ENCODE results near the gene RETREG3.
"Not testable (repeated sequence)": the region's sequence is repeated elsewhere in the genome, so short reads cannot be mapped to it uniquely, and the experiment has no call there.

RETREG3 gene

DNA sequence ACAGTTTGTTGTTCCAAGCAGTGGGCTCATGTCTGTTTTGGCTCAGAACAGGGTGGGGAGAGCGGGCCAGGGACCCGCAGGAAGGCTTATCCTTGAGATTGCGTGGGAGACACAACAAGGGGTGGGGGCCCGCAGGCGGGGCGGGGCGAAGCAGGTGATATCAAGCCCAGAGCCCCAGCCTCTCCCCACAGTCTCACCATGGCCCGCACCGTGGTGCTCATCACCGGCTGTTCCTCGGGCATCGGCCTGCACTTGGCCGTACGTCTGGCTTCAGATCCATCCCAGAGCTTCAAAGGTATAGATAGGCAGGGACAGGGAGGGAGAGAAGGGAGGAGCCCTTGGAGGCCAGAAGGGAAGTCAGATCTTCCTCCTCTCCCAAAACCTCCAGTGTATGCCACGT lies 56.4 kb downstream of the RETREG3 start, which contains the start of gene HSD17B1:
Gene HSD17B1, plus strand, starts transcription at position 188 of the 400 bp plus-strand sequence. Its CDS starts 11 bp downstream, at position 199.
- not testable (repeated sequence) for DNase-seq

DNA sequence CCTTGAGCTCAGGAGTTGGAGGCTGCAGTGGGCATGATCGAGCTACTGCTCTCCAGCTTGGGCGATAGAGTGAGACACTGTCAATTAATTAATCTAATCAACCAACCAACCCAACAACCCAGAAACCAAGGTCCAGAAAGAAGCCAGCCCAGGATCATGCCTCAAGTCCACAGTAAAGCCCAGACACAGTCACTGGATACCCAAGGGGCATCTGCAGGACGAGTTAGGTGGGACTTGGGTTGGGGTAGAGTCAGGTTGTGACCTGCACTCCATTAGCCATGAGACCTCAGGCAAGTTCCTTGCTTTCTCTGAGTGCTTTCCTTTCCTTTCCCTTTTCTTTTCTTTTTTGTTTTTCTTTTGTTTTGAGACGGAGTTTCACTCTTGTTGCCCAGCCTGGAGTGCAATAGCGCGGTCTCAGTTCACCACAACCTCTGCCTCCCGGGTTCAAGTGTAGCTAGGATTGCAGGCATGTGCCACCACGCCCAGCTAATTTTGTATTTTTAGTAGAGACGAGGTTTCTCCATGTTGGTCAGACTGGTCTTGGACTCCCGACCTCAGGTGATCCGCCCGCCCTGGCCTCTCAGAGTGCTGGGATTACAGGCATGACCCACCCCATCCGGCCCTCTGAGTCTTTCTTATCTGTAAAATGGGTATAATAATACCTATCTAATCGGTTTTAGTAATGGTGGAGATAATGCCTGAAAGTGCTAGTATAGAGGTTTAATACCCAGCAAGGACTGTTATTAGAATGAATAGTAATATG lies 60.0 kb downstream of the RETREG3 start:
- DNase-seq = no peak

DNA sequence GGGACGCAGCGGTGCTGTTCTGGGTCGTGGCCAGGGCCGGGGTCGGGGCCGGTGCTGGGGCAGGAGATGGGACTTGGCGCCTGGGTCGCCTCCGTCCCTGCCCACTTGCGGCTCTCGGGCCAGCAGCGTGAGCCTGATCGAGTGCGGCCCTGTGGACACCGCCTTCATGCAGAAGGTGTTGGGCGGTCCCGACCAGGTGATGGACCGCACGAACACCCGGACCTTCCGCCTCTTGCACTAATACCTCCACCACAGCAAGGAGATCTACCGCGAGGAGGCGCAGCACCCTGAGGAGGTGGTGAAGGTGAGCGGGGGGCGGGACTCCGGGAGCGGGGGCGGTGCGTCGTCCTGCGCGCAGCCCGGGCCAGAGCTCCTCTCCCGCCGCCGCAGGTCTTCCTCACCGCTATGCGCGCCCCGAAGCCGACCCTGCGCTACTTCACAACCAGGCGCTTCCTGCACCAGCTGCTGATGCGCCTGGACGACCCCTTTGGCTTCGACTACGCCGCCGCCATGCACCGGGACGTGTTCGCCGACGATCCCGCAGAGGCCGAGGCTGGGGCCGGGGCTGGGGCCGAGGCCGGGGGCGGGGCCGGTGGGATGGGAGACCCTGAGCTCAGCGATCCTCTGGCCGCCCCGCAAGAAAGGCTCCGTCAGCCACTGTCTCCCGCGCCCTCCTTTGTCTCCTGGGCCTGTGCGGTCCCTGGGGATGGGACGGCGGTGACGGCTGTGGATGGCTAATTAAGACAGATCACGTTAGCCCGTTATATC lies 60.9 kb downstream of the RETREG3 start:
- peak; percentile 31 for DNase-seq

DNA sequence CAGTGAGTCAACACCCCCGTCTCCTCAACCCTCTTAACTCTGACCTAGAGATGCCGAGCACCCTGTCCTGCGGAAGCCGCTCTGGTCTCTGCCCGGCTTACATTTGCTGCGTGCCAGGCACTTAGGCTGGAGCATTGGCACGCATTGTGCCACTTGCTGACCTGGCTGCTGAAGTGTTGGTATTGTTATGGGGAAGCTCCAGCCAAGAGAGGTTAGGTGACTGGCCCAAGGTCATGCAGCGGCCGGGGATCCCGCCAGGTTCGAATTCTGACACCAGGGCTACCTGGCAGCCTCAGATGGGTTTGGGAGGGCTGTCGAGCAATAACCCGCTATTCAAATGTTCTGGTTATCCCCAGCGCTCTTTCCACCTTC lies 61.5 kb downstream of the RETREG3 start:
- no peak for DNase-seq

DNA sequence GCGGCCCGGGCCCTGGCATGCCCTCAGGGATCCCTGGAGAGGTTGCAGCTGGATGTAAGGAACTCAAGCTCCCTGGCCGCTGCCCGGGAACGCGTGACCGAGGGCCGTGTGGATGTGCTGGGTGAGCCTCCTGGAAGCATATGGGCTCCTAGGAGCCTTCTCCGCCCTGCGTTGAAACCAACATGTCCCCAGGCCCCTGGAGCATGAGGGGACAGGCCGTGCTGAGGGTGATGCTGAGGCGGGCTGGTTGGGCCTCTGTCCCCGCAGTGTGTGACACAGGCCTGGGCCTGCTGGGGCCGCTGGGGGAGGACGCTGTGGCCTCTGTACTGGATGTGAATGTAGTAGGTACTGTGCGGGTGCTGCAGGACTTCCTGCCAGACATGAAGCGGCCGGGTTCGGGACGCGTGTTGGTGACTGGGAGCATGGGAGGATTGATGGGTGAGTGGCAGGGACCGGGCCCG lies 62.1 kb downstream of the RETREG3 start:
- no peak for DNase-seq

GRCh38 chr17:42545755-42546505 lies 63.2 kb downstream of the RETREG3 start:
- not testable (repeated sequence) for DNase-seq

GRCh38 chr17:42544874-42545283 lies 64.3 kb downstream of the RETREG3 start:
- no peak for DNase-seq

GRCh38 chr17:42543190-42544079 lies 65.7 kb downstream of the RETREG3 start:
- DNase-seq = no peak

- DNase-seq = no peak
These were observed 67.9 kb downstream of the RETREG3 start for GRCh38 chr17:42541041-42541833.

GRCh38 chr17:42540558-42540957 lies 68.6 kb downstream of the RETREG3 start:
- DNase-seq = not testable (repeated sequence)

DNA sequence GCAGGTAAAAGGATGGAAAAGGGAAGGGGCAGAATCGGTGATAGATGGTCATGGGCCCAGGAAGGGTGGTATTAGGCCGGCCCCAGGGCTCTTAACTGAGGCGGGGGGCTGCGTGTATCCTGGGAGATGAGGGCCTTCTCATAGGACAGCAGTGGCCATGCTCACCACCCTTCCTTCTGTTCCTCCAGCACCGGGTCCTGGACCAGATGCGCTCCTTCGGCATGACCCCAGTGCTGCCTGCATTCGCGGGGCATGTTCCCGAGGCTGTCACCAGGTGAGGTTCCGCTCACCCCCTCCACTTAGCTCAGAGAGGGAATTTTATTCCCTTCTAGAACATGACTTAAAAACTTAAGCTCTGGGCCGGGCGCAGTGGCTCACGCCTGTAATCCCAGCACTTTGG lies 70.7 kb downstream of the RETREG3 start:
- DNase-seq = no peak

- no peak for DNase-seq
These were observed 71.2 kb downstream of the RETREG3 start for GRCh38 chr17:42537826-42538451.

DNA sequence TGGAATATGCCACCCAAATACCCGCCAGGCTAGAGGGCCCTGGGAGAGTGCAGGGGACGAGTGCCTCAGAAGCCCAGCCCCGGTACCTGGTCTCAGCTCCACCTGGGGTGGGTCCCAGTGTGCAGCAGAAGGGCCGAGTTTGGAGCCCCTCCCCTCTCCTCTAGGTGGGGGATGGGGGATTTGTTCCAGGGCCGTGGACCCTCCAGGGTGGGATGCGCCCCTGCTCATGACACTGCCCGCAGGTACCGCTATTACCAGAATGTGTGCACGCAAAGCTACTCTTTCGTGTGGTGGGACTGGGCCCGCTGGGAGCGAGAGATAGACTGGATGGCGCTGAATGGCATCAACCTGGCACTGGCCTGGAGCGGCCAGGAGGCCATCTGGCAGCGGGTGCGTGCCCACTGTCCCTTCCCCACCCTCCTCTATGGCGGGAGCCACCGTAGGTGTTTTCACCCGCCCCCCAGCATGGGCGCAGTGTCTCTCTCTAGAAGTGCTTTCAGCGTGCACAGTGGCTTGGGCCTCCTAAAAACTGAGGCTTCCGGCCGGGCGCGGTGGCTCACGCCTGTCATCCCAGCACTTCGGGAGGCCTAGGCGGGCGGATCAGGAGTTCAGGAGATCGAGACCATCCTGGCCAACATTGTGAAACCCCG lies 71.9 kb downstream of the RETREG3 start:
- DNase-seq = no peak

GRCh38 chr17:42536372-42537155 lies 72.6 kb downstream of the RETREG3 start:
- peak; percentile 76 for DNase-seq

GRCh38 chr17:42536048-42536371 lies 73.2 kb downstream of the RETREG3 start, which contains the start of gene NAGLU:
Gene NAGLU (plus strand): TSS chr17:42536241. CDS start chr17:42536273, 32 bp downstream.
- DNase-seq = peak; percentile 87

DNA sequence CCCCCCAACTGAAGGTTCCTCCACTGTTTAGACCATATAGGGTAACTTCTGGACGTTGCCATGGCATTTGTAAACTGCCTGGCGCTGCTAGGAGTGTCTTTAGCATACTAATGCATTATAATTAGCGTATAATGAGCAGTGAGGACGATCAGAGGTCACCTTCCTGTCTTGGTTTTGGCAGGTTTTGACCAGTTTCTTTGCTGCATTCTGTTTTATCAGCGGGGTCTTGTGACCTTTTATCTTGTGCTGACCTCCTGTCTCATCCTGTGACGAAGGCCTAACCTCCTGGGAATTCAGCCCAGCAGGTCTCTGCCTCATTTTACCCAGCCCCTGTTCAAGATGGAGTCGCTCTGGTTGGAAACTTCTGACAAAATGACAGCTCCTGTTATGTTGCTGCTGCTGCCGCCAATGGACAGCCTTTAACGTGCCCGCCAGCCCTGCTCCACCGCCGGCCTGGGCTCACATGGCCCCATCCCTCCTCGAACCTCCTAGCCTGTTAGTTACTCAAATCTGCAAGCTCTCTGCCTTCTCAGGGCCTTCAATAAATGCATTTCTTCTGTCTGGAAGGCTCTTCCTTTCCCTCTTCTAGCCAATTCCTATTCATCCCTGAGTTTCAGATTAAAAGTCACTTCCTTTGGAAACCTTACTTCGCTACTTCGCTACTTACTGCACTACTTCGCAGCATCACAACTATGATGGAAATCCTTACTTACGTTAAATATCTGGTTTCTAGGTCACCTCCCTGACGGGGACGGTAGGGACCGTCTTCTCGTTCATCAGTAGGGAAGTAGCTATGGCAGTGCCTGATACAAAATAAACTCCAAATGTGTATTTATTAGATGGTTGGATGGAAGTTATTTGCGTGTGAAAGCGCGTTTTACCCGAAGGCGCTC lies 73.8 kb downstream of the RETREG3 start:
- DNase-seq = no peak

DNA sequence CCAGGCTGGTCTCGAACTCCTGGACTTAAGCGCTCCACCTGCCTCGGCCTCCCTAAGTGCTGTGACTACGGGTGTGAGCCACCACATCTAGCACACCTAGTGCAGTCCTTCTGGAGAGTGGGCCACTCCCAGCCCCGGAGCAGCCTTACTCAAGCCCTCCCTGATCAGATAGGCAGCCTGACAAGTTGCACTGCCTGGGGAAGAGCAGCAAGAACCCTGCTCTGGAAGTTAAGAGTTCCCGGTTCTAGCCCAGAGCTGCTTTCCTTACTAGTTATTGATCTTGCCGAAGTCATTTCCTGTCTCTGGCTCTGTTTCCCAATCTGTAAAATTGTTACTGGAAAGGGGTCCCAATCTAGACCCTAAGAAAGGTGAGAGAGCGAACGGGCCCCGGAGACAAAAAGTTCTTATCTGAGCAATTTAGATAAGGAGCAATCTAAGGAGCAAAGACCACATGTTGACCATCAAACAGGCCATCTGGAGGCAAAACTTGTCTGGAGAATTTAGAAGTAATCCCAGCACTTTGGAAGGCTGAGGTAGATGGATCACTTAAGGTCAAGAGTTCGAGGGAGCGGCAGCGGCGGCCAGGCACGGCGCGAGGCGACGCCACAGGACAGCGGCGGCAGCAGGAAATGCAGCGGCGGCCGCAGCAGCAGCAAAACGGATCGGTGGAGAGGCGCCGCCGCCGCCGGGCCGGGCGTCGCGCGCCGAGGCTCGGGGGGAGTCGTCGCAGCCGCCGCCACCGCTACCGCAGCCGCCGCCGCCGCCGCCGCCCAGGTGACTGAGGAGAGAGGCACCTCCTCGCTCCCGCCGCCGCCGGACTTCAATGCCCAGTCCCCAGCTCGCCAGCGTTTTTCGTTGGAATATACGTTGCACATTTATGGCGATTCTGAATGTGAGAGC lies 77.5 kb downstream of the RETREG3 start:
- DNase-seq = peak; percentile 41
